ENCODE results near the gene PIEZO1.

Gene PIEZO1

DNA sequence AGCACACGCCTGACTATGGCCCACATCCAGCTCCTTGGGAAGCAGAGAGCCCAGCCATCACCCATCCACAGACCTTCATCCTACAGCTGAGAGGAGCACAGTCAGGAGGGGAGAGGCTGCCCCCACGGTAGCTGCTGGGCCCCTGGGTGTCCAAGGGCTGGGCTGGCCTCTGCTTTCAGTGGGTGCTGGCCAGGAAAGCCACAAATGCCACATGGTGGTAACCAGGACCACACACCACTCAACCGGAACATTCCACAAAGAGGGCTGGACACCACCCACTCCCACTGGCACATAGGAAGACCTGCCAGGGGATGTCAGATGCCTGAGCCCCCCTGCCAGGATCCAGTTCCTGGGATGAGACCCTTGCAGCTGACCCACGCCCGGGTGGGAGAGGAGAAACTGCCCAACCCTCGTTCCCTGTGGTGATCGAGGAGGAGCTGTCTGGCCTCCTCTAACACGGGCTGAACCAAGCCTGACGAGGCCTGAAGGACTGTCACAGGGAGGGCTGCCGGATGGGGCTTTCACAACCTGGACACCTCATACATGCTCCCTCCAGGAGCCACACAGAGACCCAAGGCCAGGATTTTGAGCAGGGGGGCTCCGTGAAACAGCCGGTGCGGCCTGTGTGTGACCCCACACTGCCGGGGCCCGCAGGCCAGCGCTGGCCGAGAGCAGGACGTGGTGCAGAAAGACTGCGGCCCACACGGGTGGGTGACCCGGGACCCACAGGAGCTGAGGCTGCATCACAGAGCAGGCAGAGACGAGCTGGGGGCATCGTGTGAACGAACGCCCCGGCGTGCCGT, 30.7 kb downstream of the PIEZO1 start:
- no peak overlapping the region for H3K9ac ChIP-seq (ENCODE audit: low read depth, low read length)
- H3K4me3 ChIP-seq (ENCODE audit: low read length): no peak overlapping the region
- H3K27ac ChIP-seq (ENCODE audit: low read depth, low read length): 0 out of 2 replicates have a peak overlapping the region, but pooled peaks have one; percentile 6
- no peaks in the 10 kb centered on the region for H3K9me3 ChIP-seq (ENCODE audit: insufficient read depth, low read depth, low read length)
- peaks cover 11% of the 10 kb centered on the region; the same call in 1 of the 2 replicates for H3K4me1 ChIP-seq (ENCODE audit: insufficient read depth, low read length)
- no peaks in the 10 kb centered on the region for H3K27me3 ChIP-seq (ENCODE audit: insufficient read depth, low read length)
- H3K36me3 ChIP-seq (ENCODE audit: insufficient read depth, low read length): no peaks in the 10 kb centered on the region
- 91% methylated on average over 28 of the region's 28 CpGs for WGBS

DNA sequence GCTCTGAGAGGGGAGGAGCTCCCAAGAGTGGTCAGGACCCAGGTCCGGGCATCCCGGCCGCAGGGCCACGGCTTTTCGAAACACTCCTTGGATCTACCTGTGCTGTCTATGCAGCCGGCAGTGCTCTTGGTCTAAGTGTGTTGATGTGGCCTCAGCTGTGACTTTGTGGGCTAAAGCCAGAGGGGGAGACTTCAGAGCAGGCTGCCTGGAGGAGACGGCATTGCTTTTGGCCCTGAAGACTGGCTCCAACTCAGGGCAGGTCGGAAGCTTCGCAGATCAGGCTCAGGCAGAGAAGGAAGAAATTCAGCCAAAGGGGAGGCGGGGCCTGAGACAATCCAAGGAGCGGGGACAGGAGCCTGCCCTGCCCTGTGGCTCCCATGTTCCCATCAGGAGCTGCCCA, 31.4 kb downstream of the PIEZO1 start:
- H3K36me3 ChIP-seq (ENCODE audit: insufficient read depth, low read length): no peaks in the 10 kb centered on the region
- 0 out of 2 replicates have a peak overlapping the region, but pooled peaks have one; percentile 6 for H3K27ac ChIP-seq (ENCODE audit: low read depth, low read length)
- WGBS: 83% methylated on average over 11 of the region's 11 CpGs
- no peak overlapping the region for H3K4me3 ChIP-seq (ENCODE audit: low read length)
- no peaks in the 10 kb centered on the region for H3K27me3 ChIP-seq (ENCODE audit: insufficient read depth, low read length)
- H3K9ac ChIP-seq (ENCODE audit: low read depth, low read length): no peak overlapping the region
- H3K4me1 ChIP-seq (ENCODE audit: insufficient read depth, low read length): peaks cover 6% of the 10 kb centered on the region; the same call in 1 of the 2 replicates
- no peaks in the 10 kb centered on the region for H3K9me3 ChIP-seq (ENCODE audit: insufficient read depth, low read depth, low read length)

DNA sequence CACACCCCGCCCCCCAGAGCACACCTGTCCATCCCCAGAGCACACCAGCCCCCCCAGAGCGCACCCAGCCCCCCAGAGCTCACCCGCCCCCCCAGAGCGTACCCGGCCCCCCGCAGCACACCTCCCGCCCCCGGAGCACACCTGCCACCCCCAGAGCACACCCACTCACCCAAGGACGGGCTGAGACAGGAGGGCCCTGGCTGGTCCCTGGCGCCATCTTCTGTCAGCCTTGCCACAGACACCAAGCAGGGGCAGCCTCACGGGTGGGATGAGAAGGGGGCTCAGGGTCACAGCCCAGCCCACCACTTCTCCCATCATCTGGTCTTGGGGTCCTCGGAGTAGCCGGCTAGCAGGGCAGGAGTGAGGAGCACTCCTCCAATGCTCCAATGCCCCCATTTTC, 31.8 kb downstream of the PIEZO1 start:
- Histone ChIP-seq H3K27ac (ENCODE audit: low read depth, low read length) (no peak overlapping the region), H3K36me3 (ENCODE audit: insufficient read depth, low read length) (no peaks in the 10 kb centered on the region), H3K9ac (ENCODE audit: low read depth, low read length) (no peak overlapping the region), H3K4me1 (ENCODE audit: insufficient read depth, low read length) (peaks cover 6% of the 10 kb centered on the region; the same call in 1 of the 2 replicates), H3K9me3 (ENCODE audit: insufficient read depth, low read depth, low read length) (no peaks in the 10 kb centered on the region), H3K27me3 (ENCODE audit: insufficient read depth, low read length) (no peaks in the 10 kb centered on the region), H3K4me3 (ENCODE audit: low read length) (no peak overlapping the region)
- 67% methylated on average over 8 of the region's 13 CpGs for WGBS

- Histone ChIP-seq H3K36me3 (ENCODE audit: insufficient read depth, low read length) (no peaks in the 10 kb centered on the region), H3K4me3 (ENCODE audit: low read length) (no peak overlapping the region), H3K9me3 (ENCODE audit: insufficient read depth, low read depth, low read length) (no peaks in the 10 kb centered on the region), H3K27ac (ENCODE audit: low read depth, low read length) (no peak overlapping the region), H3K4me1 (ENCODE audit: insufficient read depth, low read length) (peaks cover 6% of the 10 kb centered on the region; the same call in 1 of the 2 replicates), H3K9ac (ENCODE audit: low read depth, low read length) (no peak overlapping the region), H3K27me3 (ENCODE audit: insufficient read depth, low read length) (no peaks in the 10 kb centered on the region)
- 91% methylated on average over 16 of the region's 16 CpGs for WGBS
These were observed 32.5 kb downstream of the PIEZO1 start for GRCh38 chr16:88752386-88753002.

DNA sequence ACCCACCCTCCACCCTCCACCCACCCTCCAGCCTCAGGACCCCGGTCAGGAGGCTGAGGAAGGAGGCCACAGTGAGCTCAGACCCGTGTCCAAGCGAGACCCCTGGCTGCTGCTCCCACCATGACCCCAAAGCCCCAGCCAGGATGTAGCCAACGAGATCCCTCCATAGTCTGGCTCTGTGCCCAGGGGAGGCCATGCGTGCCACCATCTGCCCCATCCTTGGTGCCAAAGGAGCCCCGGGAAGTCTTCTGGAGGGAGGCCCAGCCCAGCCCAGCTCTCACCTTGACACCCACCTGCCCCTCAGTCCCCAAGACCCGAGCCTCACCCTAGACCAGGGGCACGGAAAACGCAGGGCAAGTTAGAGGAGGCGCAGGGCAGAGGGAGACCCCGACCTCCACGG, 34.2 kb downstream of the PIEZO1 start:
- H3K36me3 ChIP-seq (ENCODE audit: insufficient read depth, low read length): no peaks in the 10 kb centered on the region

DNA sequence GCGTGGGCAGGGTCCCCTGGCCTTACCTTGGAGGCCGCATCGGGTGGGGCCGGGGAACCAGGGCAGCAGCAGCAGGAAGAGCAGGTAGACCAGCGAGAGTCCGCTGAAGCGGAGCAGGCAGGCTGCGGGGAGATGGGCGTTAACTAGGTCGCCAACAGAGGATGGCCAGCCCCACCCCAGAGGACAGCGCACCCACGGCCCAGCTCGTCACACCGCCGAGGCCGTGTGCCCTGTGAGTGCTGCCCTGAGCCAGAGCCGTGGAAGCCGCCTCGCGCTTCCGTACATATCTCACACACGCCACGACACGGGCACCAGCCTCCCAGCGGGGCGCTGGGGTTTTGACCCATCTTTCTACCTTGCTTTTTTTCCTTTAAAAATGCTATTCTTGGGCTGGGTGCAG, 35.7 kb downstream of the PIEZO1 start:
- Histone ChIP-seq H3K27me3 (ENCODE audit: insufficient read depth, low read length) (no peaks in the 10 kb centered on the region), H3K27ac (ENCODE audit: low read depth, low read length) (no peak overlapping the region), H3K9me3 (ENCODE audit: insufficient read depth, low read depth, low read length) (no peaks in the 10 kb centered on the region), H3K36me3 (ENCODE audit: insufficient read depth, low read length) (no peaks in the 10 kb centered on the region), H3K4me3 (ENCODE audit: low read length) (no peak overlapping the region), H3K4me1 (ENCODE audit: insufficient read depth, low read length) (0 out of 2 replicates have a peak, but pooled peaks cover 4% of the 10 kb centered on the region), H3K9ac (ENCODE audit: low read depth, low read length) (no peak overlapping the region)
- 96% methylated on average over 26 of the region's 26 CpGs for WGBS

More for the DNA sequence above, 34.2 kb downstream of the PIEZO1 start:
- no peaks in the 10 kb centered on the region for H3K27me3 ChIP-seq (ENCODE audit: insufficient read depth, low read length)
- H3K9me3 ChIP-seq (ENCODE audit: insufficient read depth, low read depth, low read length): no peaks in the 10 kb centered on the region
- H3K4me1 ChIP-seq (ENCODE audit: insufficient read depth, low read length): peaks cover 6% of the 10 kb centered on the region; the same call in 1 of the 2 replicates
- H3K4me3 ChIP-seq (ENCODE audit: low read length): no peak overlapping the region
- no peak overlapping the region for H3K9ac ChIP-seq (ENCODE audit: low read depth, low read length)
- 91% methylated on average over 12 of the region's 12 CpGs for WGBS
- no peak overlapping the region for H3K27ac ChIP-seq (ENCODE audit: low read depth, low read length)

DNA sequence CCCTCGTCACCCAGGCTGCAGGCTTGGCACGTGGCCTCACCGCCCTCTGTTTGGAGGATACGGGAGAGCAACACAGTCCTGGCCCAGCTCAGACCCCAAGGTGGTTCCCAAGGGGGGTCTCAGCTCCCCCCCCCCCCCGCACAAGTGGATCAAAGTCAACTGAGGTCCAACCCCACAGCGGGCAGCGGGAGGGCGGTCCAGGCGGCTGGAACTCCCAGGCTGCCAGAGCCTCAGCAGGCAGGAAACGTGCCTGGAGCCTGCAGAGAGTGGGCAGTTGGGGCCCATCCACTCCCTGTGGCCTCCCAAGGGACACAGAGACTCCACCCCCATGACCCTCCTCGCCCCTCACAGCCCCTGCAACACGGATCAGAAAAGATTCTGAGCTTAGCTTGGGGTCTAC, 36.7 kb downstream of the PIEZO1 start:
- WGBS: 86% methylated on average over 12 of the region's 12 CpGs
- Histone ChIP-seq H3K9me3 (ENCODE audit: insufficient read depth, low read depth, low read length) (no peaks in the 10 kb centered on the region), H3K27ac (ENCODE audit: low read depth, low read length) (no peak overlapping the region), H3K4me3 (ENCODE audit: low read length) (no peak overlapping the region), H3K4me1 (ENCODE audit: insufficient read depth, low read length) (0 out of 2 replicates have a peak, but pooled peaks cover 4% of the 10 kb centered on the region), H3K9ac (ENCODE audit: low read depth, low read length) (no peak overlapping the region), H3K36me3 (ENCODE audit: insufficient read depth, low read length) (no peaks in the 10 kb centered on the region), H3K27me3 (ENCODE audit: insufficient read depth, low read length) (no peaks in the 10 kb centered on the region)

DNA sequence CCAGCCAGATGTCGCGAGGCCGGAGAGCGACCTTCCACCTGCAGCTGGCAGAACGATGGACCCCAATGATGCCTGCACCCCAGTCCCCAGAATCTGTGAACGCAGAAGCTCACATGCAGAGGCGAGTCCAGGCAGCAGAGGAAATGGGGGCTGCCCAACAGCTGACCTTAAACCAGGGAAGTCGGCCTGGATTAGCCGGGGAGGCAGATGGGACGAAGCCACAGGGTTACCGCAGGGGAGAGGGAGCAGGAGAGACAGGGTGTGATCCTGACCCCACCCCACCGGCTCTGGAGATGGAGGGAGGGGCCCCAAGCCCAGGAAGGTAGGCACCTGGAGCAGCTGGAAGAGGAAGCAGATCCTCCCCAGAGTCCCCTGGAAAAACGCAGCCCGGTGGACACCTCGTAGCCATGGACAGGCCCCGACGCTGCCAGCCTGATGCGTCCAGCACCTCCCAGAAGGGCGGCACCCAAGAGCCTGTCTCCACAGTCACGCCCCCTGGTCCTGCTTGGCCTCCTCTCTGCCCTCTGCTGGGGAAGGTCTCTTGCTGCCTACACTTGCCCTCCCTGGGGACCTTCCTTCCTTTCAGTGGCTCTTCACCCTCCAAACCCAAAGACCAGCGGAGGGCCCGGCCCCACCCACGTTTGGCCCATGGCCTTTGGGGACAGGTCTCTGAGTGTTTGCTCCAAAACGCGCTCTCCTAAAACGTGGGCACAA, 37.3 kb downstream of the PIEZO1 start:
- H3K27me3 ChIP-seq (ENCODE audit: insufficient read depth, low read length): no peaks in the 10 kb centered on the region
- no peaks in the 10 kb centered on the region for H3K9me3 ChIP-seq (ENCODE audit: insufficient read depth, low read depth, low read length)
- H3K4me1 ChIP-seq (ENCODE audit: insufficient read depth, low read length): 0 out of 2 replicates have a peak, but pooled peaks cover 4% of the 10 kb centered on the region
- H3K4me3 ChIP-seq (ENCODE audit: low read length): no peak overlapping the region
- H3K27ac ChIP-seq (ENCODE audit: low read depth, low read length): no peak overlapping the region
- 94% methylated on average over 26 of the region's 26 CpGs for WGBS
- no peaks in the 10 kb centered on the region for H3K36me3 ChIP-seq (ENCODE audit: insufficient read depth, low read length)
- no peak overlapping the region for H3K9ac ChIP-seq (ENCODE audit: low read depth, low read length)

- Histone ChIP-seq H3K9ac (ENCODE audit: low read depth, low read length) (no peak overlapping the region), H3K27me3 (ENCODE audit: insufficient read depth, low read length) (no peaks in the 10 kb centered on the region), H3K4me1 (ENCODE audit: insufficient read depth, low read length) (0 out of 2 replicates have a peak, but pooled peaks cover 4% of the 10 kb centered on the region), H3K4me3 (ENCODE audit: low read length) (no peak overlapping the region), H3K36me3 (ENCODE audit: insufficient read depth, low read length) (no peaks in the 10 kb centered on the region), H3K9me3 (ENCODE audit: insufficient read depth, low read depth, low read length) (no peaks in the 10 kb centered on the region), H3K27ac (ENCODE audit: low read depth, low read length) (no peak overlapping the region)
- 74% methylated on average over 17 of the region's 17 CpGs for WGBS
These were observed 38.5 kb downstream of the PIEZO1 start for GRCh38 chr16:88746506-88746905.

GRCh38 chr16:88744577-88745521, 40.2 kb downstream of the PIEZO1 start:
- Histone ChIP-seq H3K9me3 (ENCODE audit: insufficient read depth, low read depth, low read length) (no peaks in the 10 kb centered on the region), H3K4me1 (ENCODE audit: insufficient read depth, low read length) (0 out of 2 replicates have a peak, but pooled peaks cover 4% of the 10 kb centered on the region), H3K36me3 (ENCODE audit: insufficient read depth, low read length) (0 out of 2 replicates have a peak, but pooled peaks cover 9% of the 10 kb centered on the region), H3K9ac (ENCODE audit: low read depth, low read length) (no peak overlapping the region), H3K27me3 (ENCODE audit: insufficient read depth, low read length) (no peaks in the 10 kb centered on the region), H3K4me3 (ENCODE audit: low read length) (no peak overlapping the region), H3K27ac (ENCODE audit: low read depth, low read length) (no peak overlapping the region)
- WGBS: 75% methylated on average over 37 of the region's 39 CpGs

All from HUES64 (cell line).